Measurements from ENCODE around the gene SMC1A.

GRCh38 chrX:53412446-53412845, 10.0 kb downstream of the SMC1A start:
- no peak for TF ChIP-seq CTCF (IDR thresholded peaks at IDR 0.05)
- no peak for TF ChIP-seq POLR2A (IDR thresholded peaks at IDR 0.05)

Data from lower leg skin (tissue), 3 donors.